PC-3 (cell line): ENCODE measurements around the gene PIGW.

Experiments used
- EZH2 ChIP-seq: fragments of 300-600 bp; sonication (generic); IDR thresholded peaks from one replicate; pipeline ENCODE4 v1.6.1; 2017; ENCODE audit warnings: antibody characterized with exemption, mild to moderate bottlenecking, low read length; ENCODE audit not compliant: unreplicated experiment
- TF ChIP-seq, protein P1 (sequence below): fragments of 300-600 bp; sonication (generic); conservative IDR thresholded peaks from 2 replicates; pipeline ENCODE4 v1.5.1; 2017; ENCODE audit warnings: antibody characterized with exemption, low read depth, mild to moderate bottlenecking, low read length

DNA sequence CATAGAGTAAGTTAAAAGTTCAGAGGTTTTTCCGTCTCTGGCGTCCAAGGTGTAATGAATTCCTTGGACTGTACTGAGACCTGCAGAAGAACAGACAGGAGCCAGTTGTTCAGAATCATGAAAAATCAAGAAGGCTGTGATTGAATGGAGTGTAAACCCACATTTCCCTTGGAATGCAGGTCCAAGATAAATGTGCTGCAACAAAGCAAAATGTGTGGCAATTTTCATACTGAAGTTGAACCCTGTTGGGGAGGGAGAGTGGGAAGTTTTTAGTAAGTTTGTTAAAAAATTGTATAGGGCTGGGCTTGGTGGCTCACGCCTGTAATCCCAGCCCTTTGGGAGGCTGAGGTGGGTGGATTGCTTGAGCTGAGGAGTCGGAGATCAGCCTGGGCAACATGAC lies 31.3 kb downstream of the PIGW start:
- TF ChIP-seq, protein P1, sequence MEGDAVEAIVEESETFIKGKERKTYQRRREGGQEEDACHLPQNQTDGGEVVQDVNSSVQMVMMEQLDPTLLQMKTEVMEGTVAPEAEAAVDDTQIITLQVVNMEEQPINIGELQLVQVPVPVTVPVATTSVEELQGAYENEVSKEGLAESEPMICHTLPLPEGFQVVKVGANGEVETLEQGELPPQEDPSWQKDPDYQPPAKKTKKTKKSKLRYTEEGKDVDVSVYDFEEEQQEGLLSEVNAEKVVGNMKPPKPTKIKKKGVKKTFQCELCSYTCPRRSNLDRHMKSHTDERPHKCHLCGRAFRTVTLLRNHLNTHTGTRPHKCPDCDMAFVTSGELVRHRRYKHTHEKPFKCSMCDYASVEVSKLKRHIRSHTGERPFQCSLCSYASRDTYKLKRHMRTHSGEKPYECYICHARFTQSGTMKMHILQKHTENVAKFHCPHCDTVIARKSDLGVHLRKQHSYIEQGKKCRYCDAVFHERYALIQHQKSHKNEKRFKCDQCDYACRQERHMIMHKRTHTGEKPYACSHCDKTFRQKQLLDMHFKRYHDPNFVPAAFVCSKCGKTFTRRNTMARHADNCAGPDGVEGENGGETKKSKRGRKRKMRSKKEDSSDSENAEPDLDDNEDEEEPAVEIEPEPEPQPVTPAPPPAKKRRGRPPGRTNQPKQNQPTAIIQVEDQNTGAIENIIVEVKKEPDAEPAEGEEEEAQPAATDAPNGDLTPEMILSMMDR = no peak
- TF ChIP-seq EZH2 = no peak
